SK-N-SH (cell line): Measurements from ENCODE around the gene CDH4.

Experiments used
- GABPA ChIP-seq: IDR thresholded peaks from 2 replicates; pipeline ENCODE4 v1.4.0; 2012; ENCODE audit warnings: low read depth, mild to moderate bottlenecking
- RCOR1 ChIP-seq: fragments of 150-350 bp; IDR thresholded peaks from 2 replicates; pipeline ENCODE4 v1.6.1; 2017; ENCODE audit warnings: antibody characterized with exemption, low read length
- RFX5 ChIP-seq: IDR thresholded peaks from 2 replicates; pipeline ENCODE4 v1.6.1; 2012; ENCODE audit warnings: mild to moderate bottlenecking, improper control_type of control experiment, low read length
- RXRA ChIP-seq: IDR thresholded peaks from 2 replicates; pipeline ENCODE4 v1.4.0; 2012; ENCODE audit warnings: low read depth, mild to moderate bottlenecking, borderline replicate concordance
- TF ChIP-seq, protein P1 (sequence below): fragments of 200-600 bp; sonication (generic); IDR thresholded peaks from 2 replicates; pipeline ENCODE4 v1.6.1; 2017; ENCODE audit warnings: antibody characterized with exemption, mild to moderate bottlenecking, moderate library complexity

- TF ChIP-seq RFX5 (no peak), RCOR1 (no peak), GABPA (no peak), RXRA (no peak)
- TF ChIP-seq, protein P1, sequence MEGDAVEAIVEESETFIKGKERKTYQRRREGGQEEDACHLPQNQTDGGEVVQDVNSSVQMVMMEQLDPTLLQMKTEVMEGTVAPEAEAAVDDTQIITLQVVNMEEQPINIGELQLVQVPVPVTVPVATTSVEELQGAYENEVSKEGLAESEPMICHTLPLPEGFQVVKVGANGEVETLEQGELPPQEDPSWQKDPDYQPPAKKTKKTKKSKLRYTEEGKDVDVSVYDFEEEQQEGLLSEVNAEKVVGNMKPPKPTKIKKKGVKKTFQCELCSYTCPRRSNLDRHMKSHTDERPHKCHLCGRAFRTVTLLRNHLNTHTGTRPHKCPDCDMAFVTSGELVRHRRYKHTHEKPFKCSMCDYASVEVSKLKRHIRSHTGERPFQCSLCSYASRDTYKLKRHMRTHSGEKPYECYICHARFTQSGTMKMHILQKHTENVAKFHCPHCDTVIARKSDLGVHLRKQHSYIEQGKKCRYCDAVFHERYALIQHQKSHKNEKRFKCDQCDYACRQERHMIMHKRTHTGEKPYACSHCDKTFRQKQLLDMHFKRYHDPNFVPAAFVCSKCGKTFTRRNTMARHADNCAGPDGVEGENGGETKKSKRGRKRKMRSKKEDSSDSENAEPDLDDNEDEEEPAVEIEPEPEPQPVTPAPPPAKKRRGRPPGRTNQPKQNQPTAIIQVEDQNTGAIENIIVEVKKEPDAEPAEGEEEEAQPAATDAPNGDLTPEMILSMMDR, result no peak
Measured at GRCh38 chr20:61832181-61832580, 580.1 kb downstream of the CDH4 start.
